GM12891 (cell line): ENCODE results near the gene C20orf204.

Experiments
- PAX5 ChIP-seq: IDR thresholded peaks from 2 replicates; pipeline ENCODE4 v1.6.1; 2011; ENCODE audit warnings: low read length, moderate library complexity, mild to moderate bottlenecking; ENCODE audit not compliant: insufficient read depth, severe bottlenecking
- POLR2A ChIP-seq: IDR thresholded peaks from 2 replicates; pipeline ENCODE4 v1.6.1; 2011; ENCODE audit warnings: low read depth, low read length, control low read depth
- POLR2AphosphoS5 ChIP-seq: IDR thresholded peaks from 2 replicates; pipeline ENCODE4 v1.6.1; 2011; ENCODE audit warnings: low read depth, low read length, control low read depth
- TAF1 ChIP-seq: IDR thresholded peaks from 2 replicates; pipeline ENCODE4 v1.6.1; 2011; ENCODE audit warnings: low read depth, low read length, control low read depth

- TF ChIP-seq POLR2A (no peak), POLR2AphosphoS5 (no peak), TAF1 (no peak), PAX5 (no peak)
These were observed 47.4 kb downstream of the C20orf204 start for GRCh38 chr20:64083378-64083803.
